GM19452 (cell line): ENCODE measurements around the gene CYP4F8.
"Not testable (repeated sequence)": the region's sequence is repeated elsewhere in the genome, so short reads cannot be mapped to it uniquely, and the experiment has no call there.

Source experiments
- ATAC-seq: cut with Tn5 transposase; IDR thresholded peaks from one replicate; pipeline ENCODE4 v1.9.1; 2021; ENCODE audit not compliant: unreplicated experiment

Gene CYP4F8

GRCh38 chr19:15643387-15643786 lies 28.4 kb downstream of the CYP4F8 start:
- no peak for ATAC-seq

GRCh38 chr19:15644066-15644741 lies 29.2 kb downstream of the CYP4F8 start:
- ATAC-seq: no peak

GRCh38 chr19:15644816-15645215 lies 29.8 kb downstream of the CYP4F8 start:
- ATAC-seq: no peak

GRCh38 chr19:15649526-15649925 lies 34.5 kb downstream of the CYP4F8 start:
- ATAC-seq: no peak

- not testable (repeated sequence) for ATAC-seq
Observed at GRCh38 chr19:15650123-15650522, 35.1 kb downstream of the CYP4F8 start.

- ATAC-seq: no peak
Observed at GRCh38 chr19:15651791-15652190, 36.8 kb downstream of the CYP4F8 start.

GRCh38 chr19:15652559-15653278 lies 37.7 kb downstream of the CYP4F8 start:
- ATAC-seq: no peak

- ATAC-seq: no peak
Observed at GRCh38 chr19:15656467-15656866, 41.4 kb downstream of the CYP4F8 start.

GRCh38 chr19:15663247-15663646 lies 48.2 kb downstream of the CYP4F8 start:
- no peak for ATAC-seq

GRCh38 chr19:15666186-15666585 lies 51.2 kb downstream of the CYP4F8 start:
- no peak for ATAC-seq

GRCh38 chr19:15666883-15667282 lies 51.9 kb downstream of the CYP4F8 start:
- no peak for ATAC-seq

GRCh38 chr19:15669440-15669839 lies 54.4 kb downstream of the CYP4F8 start:
- no peak for ATAC-seq

GRCh38 chr19:15669891-15670290 lies 54.9 kb downstream of the CYP4F8 start:
- ATAC-seq: no peak

- ATAC-seq: no peak
Observed at GRCh38 chr19:15671237-15671821, 56.3 kb downstream of the CYP4F8 start.

GRCh38 chr19:15671891-15672579 lies 57.0 kb downstream of the CYP4F8 start:
- ATAC-seq: no peak

- ATAC-seq: no peak
Observed at GRCh38 chr19:15672580-15673175, 57.7 kb downstream of the CYP4F8 start, which contains the start of gene CYP4F12. Gene CYP4F12, plus strand, starts transcription at chr19:15673087. Its CDS starts 443 bp downstream, at chr19:15673530.

- no peak for ATAC-seq
Observed at GRCh38 chr19:15673176-15673654, 58.2 kb downstream of the CYP4F8 start.

- ATAC-seq: no peak
Observed at GRCh38 chr19:15675560-15675959, 60.5 kb downstream of the CYP4F8 start.

GRCh38 chr19:15679089-15679488 lies 64.1 kb downstream of the CYP4F8 start:
- no peak for ATAC-seq

- ATAC-seq: not testable (repeated sequence)
Observed at GRCh38 chr19:15679865-15680264, 64.8 kb downstream of the CYP4F8 start.
